ENCODE results near the gene NRDC. TPM values are rescaled to one million over a fixed set of nuclear protein-coding genes. Genes with fewer than 3 reads are reported as not detected.
A peak's percentile ranks its signal among the peaks of the same experiment; 100 is the strongest.

Gene NRDC
- total and polyA plus RNA-seq, 2 donors from 2014 or later, result 99.5 to 110 TPM

DNA sequence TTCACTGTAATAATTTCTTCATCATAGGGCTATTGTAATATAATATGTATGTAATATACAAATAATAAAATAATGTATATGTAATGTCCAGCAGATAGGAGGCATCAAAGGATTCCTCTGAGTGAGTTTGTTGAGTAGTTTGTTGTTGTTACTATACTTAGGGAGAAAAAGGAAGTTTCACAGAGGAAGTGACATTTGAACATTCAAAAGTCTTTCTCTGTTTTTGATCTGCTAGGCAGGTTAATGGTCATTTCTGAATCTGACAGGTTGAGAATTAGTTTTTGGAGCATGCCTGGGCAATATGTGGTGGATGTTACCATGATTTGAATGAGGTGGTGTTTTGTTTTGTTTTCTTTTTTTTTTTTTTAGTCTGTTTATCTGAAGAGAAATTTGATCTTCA is 102.1 kb downstream of the NRDC start:
- H3K9me3 ChIP-seq (ENCODE audit: control insufficient read depth in 2 of 3, insufficient read depth in 1 of 3, low read length in 3 of 3), result no peaks in the 10 kb centered on the region
- H3K9ac ChIP-seq (ENCODE audit: low read length in 3 of 3), result no peak overlapping the region
- FAIRE-seq (no peak), DNase-seq (no peak)
- no peak overlapping the region for H3K27ac ChIP-seq (ENCODE audit: low read depth in 2 of 2, low read length in 2 of 2)
- H3K4me3 ChIP-seq (ENCODE audit: low read length in 3 of 3), result no peak overlapping the region
- intact Hi-C loops (cut with DNase I), result no loop called here
- peaks cover 11 to 31% (median 28%) of the 10 kb centered on the region in 3 donors for H3K36me3 ChIP-seq (ENCODE audit: control insufficient read depth in 2 of 3, insufficient read depth in 3 of 3, low read length in 3 of 3)
- TF ChIP-seq, protein P1, sequence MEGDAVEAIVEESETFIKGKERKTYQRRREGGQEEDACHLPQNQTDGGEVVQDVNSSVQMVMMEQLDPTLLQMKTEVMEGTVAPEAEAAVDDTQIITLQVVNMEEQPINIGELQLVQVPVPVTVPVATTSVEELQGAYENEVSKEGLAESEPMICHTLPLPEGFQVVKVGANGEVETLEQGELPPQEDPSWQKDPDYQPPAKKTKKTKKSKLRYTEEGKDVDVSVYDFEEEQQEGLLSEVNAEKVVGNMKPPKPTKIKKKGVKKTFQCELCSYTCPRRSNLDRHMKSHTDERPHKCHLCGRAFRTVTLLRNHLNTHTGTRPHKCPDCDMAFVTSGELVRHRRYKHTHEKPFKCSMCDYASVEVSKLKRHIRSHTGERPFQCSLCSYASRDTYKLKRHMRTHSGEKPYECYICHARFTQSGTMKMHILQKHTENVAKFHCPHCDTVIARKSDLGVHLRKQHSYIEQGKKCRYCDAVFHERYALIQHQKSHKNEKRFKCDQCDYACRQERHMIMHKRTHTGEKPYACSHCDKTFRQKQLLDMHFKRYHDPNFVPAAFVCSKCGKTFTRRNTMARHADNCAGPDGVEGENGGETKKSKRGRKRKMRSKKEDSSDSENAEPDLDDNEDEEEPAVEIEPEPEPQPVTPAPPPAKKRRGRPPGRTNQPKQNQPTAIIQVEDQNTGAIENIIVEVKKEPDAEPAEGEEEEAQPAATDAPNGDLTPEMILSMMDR (IDR thresholded peaks at IDR 0.05; ENCODE audit: borderline replicate concordance, extremely low read depth, insufficient read depth), result no peak
- H3K4me1 ChIP-seq (ENCODE audit: control insufficient read depth in 2 of 3, insufficient read depth in 2 of 3, low read depth in 1 of 3, low read length in 3 of 3), result no peaks in the 10 kb centered on the region
- H3K27me3 ChIP-seq (ENCODE audit: control insufficient read depth, insufficient read depth, low read length), result no peaks in the 10 kb centered on the region

DNA sequence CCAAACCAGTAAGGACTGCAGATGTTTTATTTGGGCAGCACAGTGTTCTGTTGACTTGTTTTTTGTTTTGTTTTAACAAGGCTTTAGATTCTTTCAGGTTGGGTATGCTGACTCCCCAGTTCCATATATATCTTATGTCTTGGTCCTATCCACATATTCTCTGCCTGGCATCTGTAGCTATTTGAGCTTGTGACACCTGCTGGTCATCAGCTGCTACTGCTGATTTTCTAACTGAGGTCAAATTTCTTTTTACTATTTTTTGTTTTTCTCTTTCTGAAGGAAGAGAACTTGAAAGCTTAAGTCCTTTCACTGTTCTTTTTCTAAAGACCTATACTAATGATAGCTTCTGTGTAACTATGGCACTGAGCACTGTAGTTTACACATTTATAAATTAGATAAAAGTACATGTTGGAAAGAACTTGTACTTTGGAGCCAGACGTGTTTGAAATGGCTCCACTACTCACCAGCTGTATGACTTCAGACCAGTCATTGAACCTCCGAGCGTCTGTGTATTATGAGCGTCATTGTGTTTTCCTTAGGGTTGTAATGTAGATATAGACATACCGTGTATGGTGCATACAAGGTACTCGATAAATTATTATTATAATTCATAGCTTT is 109.4 kb downstream of the NRDC start:
- peak in 3 of 5 donors; percentile 29 to 80 (median 70) for DNase-seq
- peaks cover 0 to 3% (median 0%) of the 10 kb centered on the region in 3 donors for H3K4me1 ChIP-seq (ENCODE audit: control insufficient read depth in 2 of 3, insufficient read depth in 2 of 3, low read depth in 1 of 3, low read length in 3 of 3)
- H3K9ac ChIP-seq (ENCODE audit: low read length in 3 of 3), result no peak overlapping the region
- H3K4me3 ChIP-seq (ENCODE audit: low read length in 3 of 3), result no peak overlapping the region
- H3K36me3 ChIP-seq (ENCODE audit: control insufficient read depth in 2 of 3, insufficient read depth in 3 of 3, low read length in 3 of 3), result peaks cover 7 to 18% (median 17%) of the 10 kb centered on the region in 3 donors
- peak; percentile 94 for FAIRE-seq
- intact Hi-C loops (cut with DNase I), result no loop called here
- TF ChIP-seq, protein P1 (IDR thresholded peaks at IDR 0.05; ENCODE audit: borderline replicate concordance, extremely low read depth, insufficient read depth), result peak; percentile 81
- H3K9me3 ChIP-seq (ENCODE audit: control insufficient read depth in 2 of 3, insufficient read depth in 1 of 3, low read length in 3 of 3), result no peaks in the 10 kb centered on the region
- H3K27ac ChIP-seq (ENCODE audit: low read depth in 2 of 2, low read length in 2 of 2), result no peak overlapping the region
- no peaks in the 10 kb centered on the region for H3K27me3 ChIP-seq (ENCODE audit: control insufficient read depth, insufficient read depth, low read length)

DNA sequence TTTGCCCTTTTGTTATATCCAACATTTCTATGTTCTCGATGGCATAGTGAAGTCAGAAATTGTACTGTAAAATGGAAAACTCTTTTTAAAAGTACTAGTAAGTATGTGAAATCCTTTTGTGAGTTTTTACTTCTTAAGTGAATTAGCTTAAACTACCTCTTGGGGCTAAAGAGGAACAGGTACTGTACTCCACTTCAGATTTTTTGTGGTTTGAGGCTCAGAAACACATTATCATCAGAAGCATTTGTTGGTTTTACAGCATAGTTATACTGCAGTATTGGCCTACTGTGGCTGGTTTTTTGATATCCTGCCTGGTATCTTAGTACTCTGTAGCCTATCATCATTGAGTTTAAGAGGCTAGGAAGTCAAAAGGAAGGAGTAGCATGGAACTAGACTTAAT is 117.2 kb downstream of the NRDC start:
- Histone ChIP-seq H3K27ac (ENCODE audit: low read depth in 2 of 2, low read length in 2 of 2) (no peak overlapping the region), H3K9me3 (ENCODE audit: control insufficient read depth in 2 of 3, insufficient read depth in 1 of 3, low read length in 3 of 3) (no peaks in the 10 kb centered on the region), H3K4me1 (ENCODE audit: control insufficient read depth in 2 of 3, insufficient read depth in 2 of 3, low read depth in 1 of 3, low read length in 3 of 3) (no peaks in the 10 kb centered on the region), H3K36me3 (ENCODE audit: control insufficient read depth in 2 of 3, insufficient read depth in 3 of 3, low read length in 3 of 3) (peaks cover 0 to 2% (median 0%) of the 10 kb centered on the region in 3 donors), H3K27me3 (ENCODE audit: control insufficient read depth, insufficient read depth, low read length) (no peaks in the 10 kb centered on the region), H3K9ac (ENCODE audit: low read length in 3 of 3) (no peak overlapping the region), H3K4me3 (ENCODE audit: low read length in 3 of 3) (no peak overlapping the region)
- intact Hi-C loops (cut with DNase I), result no loop called here
- TF ChIP-seq, protein P1 (IDR thresholded peaks at IDR 0.05; ENCODE audit: borderline replicate concordance, extremely low read depth, insufficient read depth), result no peak
- FAIRE-seq (no peak), DNase-seq (no peak)

DNA sequence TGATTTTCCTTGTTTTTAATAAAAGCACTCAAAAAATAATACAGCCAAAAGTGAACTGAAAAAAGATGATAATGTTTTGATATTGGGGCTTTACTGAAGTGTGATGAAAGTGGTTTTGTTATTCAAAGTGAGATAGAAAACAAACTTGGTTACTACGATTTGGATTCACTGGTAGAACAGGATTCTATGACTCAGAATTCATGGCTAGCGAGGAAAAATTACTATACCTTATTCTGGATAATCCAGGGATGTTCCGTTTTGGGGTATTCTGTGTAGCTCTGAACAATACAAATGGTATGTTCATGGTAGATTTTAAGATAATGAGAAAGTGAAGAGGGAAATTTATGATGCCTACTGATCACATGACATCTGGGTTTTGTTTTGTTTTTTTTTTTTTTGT is 117.7 kb downstream of the NRDC start:
- intact Hi-C loops (cut with DNase I), result no loop called here
- FAIRE-seq (no peak), DNase-seq (no peak)
- Histone ChIP-seq H3K4me3 (ENCODE audit: low read length in 3 of 3) (no peak overlapping the region), H3K9ac (ENCODE audit: low read length in 3 of 3) (no peak overlapping the region), H3K27me3 (ENCODE audit: control insufficient read depth, insufficient read depth, low read length) (no peaks in the 10 kb centered on the region), H3K4me1 (ENCODE audit: control insufficient read depth in 2 of 3, insufficient read depth in 2 of 3, low read depth in 1 of 3, low read length in 3 of 3) (no peaks in the 10 kb centered on the region), H3K36me3 (ENCODE audit: control insufficient read depth in 2 of 3, insufficient read depth in 3 of 3, low read length in 3 of 3) (peaks cover 0 to 4% (median 0%) of the 10 kb centered on the region in 3 donors), H3K9me3 (ENCODE audit: control insufficient read depth in 2 of 3, insufficient read depth in 1 of 3, low read length in 3 of 3) (no peaks in the 10 kb centered on the region), H3K27ac (ENCODE audit: low read depth in 2 of 2, low read length in 2 of 2) (no peak overlapping the region)
- TF ChIP-seq, protein P1 (IDR thresholded peaks at IDR 0.05; ENCODE audit: borderline replicate concordance, extremely low read depth, insufficient read depth), result no peak

Measured in kidney (tissue), 14 donors.